HCT116 (cell line): ENCODE measurements around the gene TRAF3. TPM values are rescaled to one million over a fixed set of nuclear protein-coding genes. Genes with fewer than 3 reads are reported as not detected.

Experiments used
- ATAC-seq: fragments of 200-7000 bp; cut with Tn5 transposase; 2 replicates; pipeline ENCODE4 v1.9.1; 2020; ENCODE audit warnings: mild to moderate bottlenecking, moderate library complexity
- BruUV-seq: library from RNA; stranded (reverse); fragments of 400-500 nt; replicated peaks from 2 replicates; lab custom pipeline; 2021; lab: Mats Ljungman, UMichigan
- CTCF ChIA-PET: fragments of 300-600 bp; sonication (Branson Sonifier 250); formaldehyde crosslinking; loops from one replicate; lab custom pipeline; 2021; ENCODE audit warnings: antibody characterized with exemption; lab: Charles Lee
- POLR2A ChIA-PET: fragments of 300-600, 350-600 bp; sonication (Branson Sonifier 250); formaldehyde crosslinking; loops from one replicate; lab custom pipeline; 2021; ENCODE audit warnings: antibody characterized with exemption; lab: Charles Lee
- RAD21 ChIA-PET, 2 experiments: fragments of 300-600 bp; sonication (Branson Sonifier 250); formaldehyde crosslinking; loops; one replicate each; lab custom pipeline; 2023; ENCODE audit warnings: low total read pairs in 2 of 2; ENCODE audit not compliant: uncharacterized antibody in 2 of 2, unreplicated experiment in 2 of 2, low non-redundant PET in 1 of 2; lab: Charles Lee
- DNase-seq: peaks from one replicate; pipeline ENCODE4 v3.0.0-alpha.2; 2010; ENCODE audit warnings: low read depth, low spot score
- H2AFZ ChIP-seq: fragments of 200-600 bp; shearing (Covaris generic), sonication (generic); 2 replicates; pipeline ENCODE4 v1.6.1; 2017; ENCODE audit warnings: low read depth, mixed run types, mixed read lengths, antibody characterized with exemption, low read length; ENCODE audit not compliant: poor library complexity, severe bottlenecking
- H3K27ac ChIP-seq: 2 replicates; pipeline ENCODE4 v1.5.1; 2012; ENCODE audit warnings: low read depth, low read length
- H3K27me3 ChIP-seq: fragments of 200-600 bp; sonication (generic); 2 replicates; pipeline ENCODE4 v1.6.1; 2016; ENCODE audit warnings: mixed run types, low read length, mixed read lengths; ENCODE audit not compliant: insufficient read depth
- H3K36me3 ChIP-seq, 2 experiments: fragments of 200-500 bp in 1 of 2; fragments of 200-600 bp in 1 of 2; sonication (Bioruptor generic) in 1 of 2; sonication (generic) in 1 of 2; 2 replicates each; pipeline versions ENCODE4 v1.5.1 to v1.6.1; 2014 to 2016; ENCODE audit warnings: low read length in 2 of 2, inconsistent platforms in 1 of 2, mixed read lengths in 1 of 2, mixed run types in 1 of 2; ENCODE audit not compliant: insufficient read depth in 2 of 2, control insufficient read depth in 1 of 2
- H3K4me1 ChIP-seq, 2 experiments: fragments of 200-600 bp in 1 of 2; sonication (generic) in 1 of 2; 2 replicates each; pipeline versions ENCODE4 v1.5.1 to v1.6.1; 2012 to 2017; ENCODE audit warnings: low read length in 2 of 2, inconsistent platforms in 1 of 2, mild to moderate bottlenecking in 1 of 2, mixed read lengths in 1 of 2, mixed run types in 1 of 2, moderate library complexity in 1 of 2; ENCODE audit not compliant: insufficient read depth in 2 of 2, control insufficient read depth in 1 of 2
- H3K4me2 ChIP-seq: fragments of 200-600 bp; sonication (generic); 2 replicates; pipeline ENCODE4 v1.6.1; 2017; ENCODE audit warnings: mixed run types, low read length, mixed read lengths
- H3K4me3 ChIP-seq, 2 experiments: fragments of 200-600 bp in 1 of 2; sonication (generic) in 1 of 2; replicated peaks in 1 of 2; 2 replicates each; pipeline ENCODE4 v1.5.1; 2011 to 2016; ENCODE audit warnings: low read length in 2 of 2, control low read depth in 1 of 2, low read depth in 1 of 2, mild to moderate bottlenecking in 1 of 2, mixed read lengths in 1 of 2, mixed run types in 1 of 2
- H3K79me2 ChIP-seq: fragments of 200-600 bp; sonication (generic); 2 replicates; pipeline ENCODE4 v1.6.1; 2017; ENCODE audit warnings: mild to moderate bottlenecking, mixed run types, low read length, moderate library complexity, mixed read lengths; ENCODE audit not compliant: insufficient read depth
- H3K9ac ChIP-seq: fragments of 200-600 bp; sonication (generic); 2 replicates; pipeline ENCODE4 v1.6.1; 2016; ENCODE audit warnings: low read length, mixed read lengths
- H3K9me2 ChIP-seq: fragments of 200-600 bp; sonication (generic), shearing (Covaris generic); 2 replicates; pipeline ENCODE4 v1.6.1; 2017; ENCODE audit warnings: mixed run types, mild to moderate bottlenecking, moderate library complexity; ENCODE audit not compliant: insufficient read depth
- H3K9me3 ChIP-seq, 2 experiments: fragments of 200-500 bp in 1 of 2; fragments of 200-600 bp in 1 of 2; sonication (Bioruptor generic) in 1 of 2; sonication (generic) in 1 of 2; 2 replicates each; pipeline ENCODE4 v1.6.1; 2014 to 2017; ENCODE audit warnings: low read length in 2 of 2, mixed read lengths in 2 of 2, inconsistent platforms in 1 of 2, low read depth in 1 of 2, mild to moderate bottlenecking in 1 of 2, mixed run types in 1 of 2, moderate library complexity in 1 of 2; ENCODE audit not compliant: control insufficient read depth in 1 of 2, insufficient read depth in 1 of 2
- H4K20me1 ChIP-seq: fragments of 200-600 bp; sonication (generic), shearing (Covaris generic); 2 replicates; pipeline ENCODE4 v1.6.1; 2017; ENCODE audit warnings: mixed run types, mild to moderate bottlenecking, moderate library complexity; ENCODE audit not compliant: insufficient read depth
- CBX3 ChIP-seq: IDR thresholded peaks from 2 replicates; pipeline ENCODE4 v1.6.1; 2012; ENCODE audit warnings: low read depth
- CEBPB ChIP-seq: IDR thresholded peaks from 2 replicates; pipeline ENCODE4 v1.6.1; 2012; ENCODE audit warnings: low read depth
- EGR1 ChIP-seq: IDR thresholded peaks from 2 replicates; pipeline ENCODE4 v1.6.1; 2012; ENCODE audit warnings: low read depth
- ELF1 ChIP-seq: IDR thresholded peaks from 2 replicates; pipeline ENCODE4 v1.6.1; 2012; ENCODE audit warnings: low read depth, borderline replicate concordance
- EZH2phosphoT487 ChIP-seq: fragments of 200-600 bp; IDR thresholded peaks from 2 replicates; pipeline ENCODE4 v1.6.1; 2018; ENCODE audit warnings: antibody characterized with exemption, borderline replicate concordance
- JUND ChIP-seq: IDR thresholded peaks from 2 replicates; pipeline ENCODE4 v1.6.1; 2012
- POLR2A ChIP-seq: IDR thresholded peaks from 2 replicates; pipeline ENCODE4 v1.7.0; 2011; ENCODE audit warnings: borderline replicate concordance; ENCODE audit not compliant: insufficient read depth, insufficient read length; ENCODE audit errors: extremely low read depth
- RAD21 ChIP-seq: IDR thresholded peaks from 2 replicates; pipeline ENCODE4 v1.6.1; 2012; ENCODE audit warnings: low read depth, mild to moderate bottlenecking
- REST ChIP-seq: IDR thresholded peaks from 2 replicates; pipeline ENCODE4 v1.6.1; 2012; ENCODE audit warnings: low read depth
- SP1 ChIP-seq: IDR thresholded peaks from 2 replicates; pipeline ENCODE4 v1.6.1; 2012; ENCODE audit warnings: low read depth
- SRF ChIP-seq: IDR thresholded peaks from 2 replicates; pipeline ENCODE4 v1.6.1; 2012; ENCODE audit warnings: low read depth
- TCF7L2 ChIP-seq: IDR thresholded peaks from 2 replicates; pipeline ENCODE4 v1.7.0; 2011; ENCODE audit warnings: borderline replicate concordance, inconsistent platforms; ENCODE audit not compliant: insufficient read depth, insufficient read length; ENCODE audit errors: extremely low read depth
- YY1 ChIP-seq: IDR thresholded peaks from 2 replicates; pipeline ENCODE4 v1.6.1; 2011; ENCODE audit warnings: low read length, low read depth, moderate library complexity, mild to moderate bottlenecking; ENCODE audit not compliant: insufficient replicate concordance; ENCODE audit errors: extremely low read depth
- ZFX ChIP-seq: fragments of 450-650 bp; IDR thresholded peaks from 2 replicates; pipeline ENCODE4 v1.6.1; 2017
- intact Hi-C: fragments of 100-400 bp; cut with micrococcal nuclease; formaldehyde crosslinking; loops from 2 replicates; pipeline ENCODE4 v1.10.0; 2022
- total RNA-seq: library from RNA; stranded (reverse); gene quantifications from one replicate; pipeline ENCODE4 v1.2.1, GENCODE V29; 2021; ENCODE audit not compliant: unreplicated experiment
- TF ChIP-seq, protein P1 (sequence below): IDR thresholded peaks from 2 replicates; pipeline ENCODE4 v1.6.1; 2012
- TF ChIP-seq, protein P2 (sequence below): IDR thresholded peaks from 2 replicates; pipeline ENCODE4 v1.6.1; 2012

Gene TRAF3
- total RNA-seq, 1 experiment from 2014 or later: 32.1 TPM

GRCh38 chr14:102831163-102831804, 54.0 kb downstream of the TRAF3 start:
- TF ChIP-seq, protein P1, sequence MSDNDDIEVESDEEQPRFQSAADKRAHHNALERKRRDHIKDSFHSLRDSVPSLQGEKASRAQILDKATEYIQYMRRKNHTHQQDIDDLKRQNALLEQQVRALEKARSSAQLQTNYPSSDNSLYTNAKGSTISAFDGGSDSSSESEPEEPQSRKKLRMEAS: no peak
- TF ChIP-seq RAD21 (no peak), SP1 (no peak), ELF1 (no peak), SRF (no peak), CBX3 (no peak), CEBPB (no peak), POLR2A (no peak), EGR1 (no peak)
- TF ChIP-seq, protein P2, sequence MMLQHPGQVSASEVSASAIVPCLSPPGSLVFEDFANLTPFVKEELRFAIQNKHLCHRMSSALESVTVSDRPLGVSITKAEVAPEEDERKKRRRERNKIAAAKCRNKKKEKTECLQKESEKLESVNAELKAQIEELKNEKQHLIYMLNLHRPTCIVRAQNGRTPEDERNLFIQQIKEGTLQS: no peak
- POLR2A ChIA-PET: no interaction called here
- Histone ChIP-seq H3K79me2 (peaks cover 50% of the 10 kb centered on the region), H3K9ac (no peak overlapping the region), H3K4me3 (no peak overlapping the region), H3K4me1 (no peaks in the 10 kb centered on the region), H3K27me3 (no peaks in the 10 kb centered on the region), H2AFZ (no peak overlapping the region), H3K9me2 (no peaks in the 10 kb centered on the region), H3K4me2 (no peak overlapping the region), H4K20me1 (no peaks in the 10 kb centered on the region; the same call in 1 of the 2 replicates), H3K27ac (no peak overlapping the region), H3K9me3 (no peaks in the 10 kb centered on the region), H3K36me3 (no peaks in the 10 kb centered on the region; a peak in 2 of 4 replicates)
- DNase-seq (no peak), ATAC-seq (no peak)
- intact Hi-C loops: no loop called here
- CTCF ChIA-PET: no interaction called here
- RAD21 ChIA-PET: no interaction called here
- no TSS peak for BruUV-seq

DNA sequence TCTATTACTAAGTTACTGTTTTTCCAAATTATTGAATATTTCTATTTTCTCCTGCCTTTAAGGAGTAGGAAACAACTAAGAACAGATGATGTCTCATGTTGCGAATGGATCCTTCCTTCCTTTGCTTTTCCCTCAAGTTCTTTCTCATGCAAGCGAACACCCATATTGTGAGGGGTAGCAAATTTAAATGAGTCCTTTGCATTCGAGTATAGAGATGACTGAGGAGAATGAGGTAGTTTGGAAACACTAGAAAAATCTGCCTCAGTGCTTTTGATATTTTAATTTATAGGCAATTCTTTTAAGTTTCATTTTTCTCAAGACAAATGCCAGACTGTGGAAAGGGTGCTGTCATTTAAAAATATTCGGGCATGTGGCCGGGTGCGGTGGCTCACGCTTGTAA, 56.1 kb downstream of the TRAF3 start:
- Histone ChIP-seq H3K4me2 (no peak overlapping the region), H3K79me2 (peaks cover 29% of the 10 kb centered on the region), H2AFZ (no peak overlapping the region), H3K27me3 (no peaks in the 10 kb centered on the region), H3K4me3 (no peak overlapping the region), H3K4me1 (no peaks in the 10 kb centered on the region), H3K9me2 (no peaks in the 10 kb centered on the region), H3K36me3 (no peaks in the 10 kb centered on the region; a peak in 2 of 4 replicates), H3K9ac (no peak overlapping the region), H3K9me3 (no peaks in the 10 kb centered on the region), H3K27ac (no peak overlapping the region), H4K20me1 (no peaks in the 10 kb centered on the region; the same call in 1 of the 2 replicates)
- ChIA-PET RAD21 (no interaction called here), POLR2A (no interaction called here), CTCF (no interaction called here)
- DNase-seq (no peak), ATAC-seq (no peak)
- intact Hi-C loops: no loop called here
- no TSS peak for BruUV-seq
- TF ChIP-seq ZFX (no peak), TCF7L2 (no peak), JUND (no peak), REST (no peak), CBX3 (no peak), YY1 (no peak), SRF (no peak), EZH2phosphoT487 (no peak)
- TF ChIP-seq, protein P1: no peak
